ENCODE measurements around the gene CELF5.

DNA sequence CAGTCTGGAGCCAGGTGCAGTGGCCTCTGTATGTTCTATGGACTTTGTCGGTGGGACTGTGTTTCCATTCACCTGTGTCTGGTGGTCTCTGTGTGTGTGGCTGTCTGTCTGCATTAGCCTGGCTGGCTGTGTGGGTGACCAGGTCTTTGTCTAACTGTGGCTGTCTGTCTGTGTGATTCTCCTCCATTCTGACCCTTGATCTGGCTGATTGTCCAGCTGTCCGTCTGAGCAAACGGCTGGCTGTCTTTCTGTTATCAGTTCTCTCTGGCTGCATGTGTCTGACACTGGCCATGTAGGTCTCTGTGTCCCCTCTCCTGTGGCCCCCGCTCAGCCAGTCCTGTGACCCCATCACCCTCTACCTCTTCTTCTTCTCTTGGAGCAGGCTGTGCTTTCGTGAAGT, 53.2 kb downstream of the CELF5 start:
- TF ChIP-seq POLR2A (IDR thresholded peaks at IDR 0.05) (no peak), EP300 (IDR thresholded peaks at IDR 0.05) (no peak)
- TF ChIP-seq, protein P1, sequence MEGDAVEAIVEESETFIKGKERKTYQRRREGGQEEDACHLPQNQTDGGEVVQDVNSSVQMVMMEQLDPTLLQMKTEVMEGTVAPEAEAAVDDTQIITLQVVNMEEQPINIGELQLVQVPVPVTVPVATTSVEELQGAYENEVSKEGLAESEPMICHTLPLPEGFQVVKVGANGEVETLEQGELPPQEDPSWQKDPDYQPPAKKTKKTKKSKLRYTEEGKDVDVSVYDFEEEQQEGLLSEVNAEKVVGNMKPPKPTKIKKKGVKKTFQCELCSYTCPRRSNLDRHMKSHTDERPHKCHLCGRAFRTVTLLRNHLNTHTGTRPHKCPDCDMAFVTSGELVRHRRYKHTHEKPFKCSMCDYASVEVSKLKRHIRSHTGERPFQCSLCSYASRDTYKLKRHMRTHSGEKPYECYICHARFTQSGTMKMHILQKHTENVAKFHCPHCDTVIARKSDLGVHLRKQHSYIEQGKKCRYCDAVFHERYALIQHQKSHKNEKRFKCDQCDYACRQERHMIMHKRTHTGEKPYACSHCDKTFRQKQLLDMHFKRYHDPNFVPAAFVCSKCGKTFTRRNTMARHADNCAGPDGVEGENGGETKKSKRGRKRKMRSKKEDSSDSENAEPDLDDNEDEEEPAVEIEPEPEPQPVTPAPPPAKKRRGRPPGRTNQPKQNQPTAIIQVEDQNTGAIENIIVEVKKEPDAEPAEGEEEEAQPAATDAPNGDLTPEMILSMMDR (IDR thresholded peaks at IDR 0.05): no peak
